ENCODE data around the gene FAM171A1.

GRCh38 chr10:15265558-15265957, 105.5 kb downstream of the FAM171A1 start:
- TF ChIP-seq, protein P1, sequence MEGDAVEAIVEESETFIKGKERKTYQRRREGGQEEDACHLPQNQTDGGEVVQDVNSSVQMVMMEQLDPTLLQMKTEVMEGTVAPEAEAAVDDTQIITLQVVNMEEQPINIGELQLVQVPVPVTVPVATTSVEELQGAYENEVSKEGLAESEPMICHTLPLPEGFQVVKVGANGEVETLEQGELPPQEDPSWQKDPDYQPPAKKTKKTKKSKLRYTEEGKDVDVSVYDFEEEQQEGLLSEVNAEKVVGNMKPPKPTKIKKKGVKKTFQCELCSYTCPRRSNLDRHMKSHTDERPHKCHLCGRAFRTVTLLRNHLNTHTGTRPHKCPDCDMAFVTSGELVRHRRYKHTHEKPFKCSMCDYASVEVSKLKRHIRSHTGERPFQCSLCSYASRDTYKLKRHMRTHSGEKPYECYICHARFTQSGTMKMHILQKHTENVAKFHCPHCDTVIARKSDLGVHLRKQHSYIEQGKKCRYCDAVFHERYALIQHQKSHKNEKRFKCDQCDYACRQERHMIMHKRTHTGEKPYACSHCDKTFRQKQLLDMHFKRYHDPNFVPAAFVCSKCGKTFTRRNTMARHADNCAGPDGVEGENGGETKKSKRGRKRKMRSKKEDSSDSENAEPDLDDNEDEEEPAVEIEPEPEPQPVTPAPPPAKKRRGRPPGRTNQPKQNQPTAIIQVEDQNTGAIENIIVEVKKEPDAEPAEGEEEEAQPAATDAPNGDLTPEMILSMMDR (conservative IDR thresholded peaks at IDR 0.05; ENCODE audit: low read length) = no peak
- TF ChIP-seq EZH2phosphoT487 (IDR thresholded peaks at IDR 0.05; ENCODE audit: borderline replicate concordance) = no peak
